RWPE1 (cell line): Measurements from ENCODE around the gene PITPNC1.

Experiments used
- CTCF ChIA-PET: fragments of 350-600 bp; sonication (Branson Sonifier 250); formaldehyde crosslinking; extraction: SDS; loops from one replicate; lab custom pipeline; 2021; lab: Yijun Ruan, JAX
- POLR2A ChIA-PET: fragments of 400-600 bp; formaldehyde crosslinking; extraction: SDS; loops from one replicate; lab custom pipeline; 2020; ENCODE audit warnings: antibody characterized with exemption; ENCODE audit not compliant: low non-redundant PET; lab: Yijun Ruan, JAX
- DNase-seq: peaks from one replicate; pipeline ENCODE4 v3.0.0; 2012; ENCODE audit warnings: low spot score
- H3K27ac ChIP-seq: fragments of 450-650 bp; 2 replicates; pipeline ENCODE4 v1.5.1; 2017
- CTCF ChIP-seq: fragments of 450-650 bp; conservative IDR thresholded peaks from 2 replicates; pipeline ENCODE4 v1.5.1; 2017; ENCODE audit warnings: low read depth, mild to moderate bottlenecking

PITPNC1 gene

GRCh38 chr17:67376415-67376736 is 705 bp upstream of the PITPNC1 start:
- TF ChIP-seq CTCF = no peak
- peak overlapping the region; percentile 86 for H3K27ac ChIP-seq
- CTCF ChIA-PET = interaction anchor here (0.6 to 2.8 kb wide), 3 partner anchors 9 to 100 kb away, joined by 3 to 19 read pairs (median 4); no protein-coding TSS in a partner anchor
- POLR2A ChIA-PET = interaction anchor here (0.6 kb wide), 1 partner anchor 347 kb away, joined by 6 read pairs; no protein-coding TSS in a partner anchor
- no peak for DNase-seq

GRCh38 chr17:67377488-67378453 is 690 bp downstream of the PITPNC1 start:
- ChIA-PET POLR2A (no interaction called here), CTCF (interaction anchor here (0.6 to 1.6 kb wide), 14 partner anchors 8 to 305 kb away, joined by 3 to 17 read pairs (median 4); no protein-coding TSS in a partner anchor)
- DNase-seq = peak; percentile 48
- peak overlapping the region; percentile 86 for H3K27ac ChIP-seq
- TF ChIP-seq CTCF = no peak; the same call in 1 of the 2 replicates

- peak overlapping the region; percentile 86 for H3K27ac ChIP-seq
- ChIA-PET CTCF (interaction anchor here (0.6 to 1.6 kb wide), 21 partner anchors 9 to 336 kb away, joined by 3 to 17 read pairs (median 3); no protein-coding TSS in a partner anchor), POLR2A (no interaction called here)
- peak; percentile 79 for DNase-seq
- peak; percentile 98 for TF ChIP-seq CTCF
Measured at GRCh38 chr17:67378454-67379250, 1.6 kb downstream of the PITPNC1 start.

- no peak for DNase-seq
- H3K27ac ChIP-seq = peak overlapping the region; percentile 86
- no peak for TF ChIP-seq CTCF
- ChIA-PET CTCF (interaction anchor here (0.6 to 1.6 kb wide), 14 partner anchors 10 to 608 kb away, joined by 3 to 17 read pairs (median 3); no protein-coding TSS in a partner anchor), POLR2A (no interaction called here)
Measured at GRCh38 chr17:67379251-67379630, 2.2 kb downstream of the PITPNC1 start.

- no peak for TF ChIP-seq CTCF
- CTCF ChIA-PET = interaction anchor here (0.7 kb wide), 1 partner anchor 94 kb away, joined by 5 read pairs; no protein-coding TSS in a partner anchor
- no peak for DNase-seq
- POLR2A ChIA-PET = no interaction called here
- H3K27ac ChIP-seq = no peak overlapping the region
Measured at GRCh38 chr17:67381929-67382257, 4.8 kb downstream of the PITPNC1 start.
